SK-N-SH (cell line): Measurements from ENCODE around the gene PHAF1. TPM values are rescaled to one million over a fixed set of nuclear protein-coding genes. Genes with fewer than 3 reads are reported as not detected.

Source experiments
- CTCF ChIA-PET: fragments of 300-600, 350-600 bp; formaldehyde crosslinking; extraction: SDS; loops from one replicate; lab custom pipeline; 2021; lab: Yijun Ruan, JAX
- POLR2A ChIA-PET: fragments of 350-600 bp; sonication (Branson Sonifier 250); formaldehyde crosslinking; extraction: SDS; loops from one replicate; lab custom pipeline; 2020; ENCODE audit warnings: antibody characterized with exemption, inconsistent platforms; lab: Yijun Ruan, JAX
- DNase-seq: peaks from one replicate; pipeline ENCODE4 v3.0.0; 2012
- H2AFZ ChIP-seq: fragments of 200-600 bp; sonication (generic); 2 replicates; pipeline ENCODE4 v1.8.1; 2016; ENCODE audit warnings: antibody characterized with exemption, mild to moderate bottlenecking, low read depth
- H3F3A ChIP-seq: fragments of 200-600 bp; sonication (generic); replicated peaks from 2 replicates; pipeline ENCODE3; 2016; ENCODE audit warnings: antibody characterized with exemption, mild to moderate bottlenecking; ENCODE audit not compliant: insufficient read depth
- H3K27ac ChIP-seq, 2 experiments: fragments of 200-500 bp in 1 of 2; fragments of 200-600 bp in 1 of 2; sonication (Bioruptor generic) in 1 of 2; sonication (generic), shearing (Covaris generic) in 1 of 2; 2 replicates each; pipeline versions ENCODE4 v1.5.1 to v1.6.1; 2014 to 2016; ENCODE audit warnings: low read depth in 2 of 2, inconsistent platforms in 1 of 2, low read length in 1 of 2, mild to moderate bottlenecking in 1 of 2, mixed read lengths in 1 of 2
- H3K27me3 ChIP-seq: fragments of 200-600 bp; sonication (generic), shearing (Covaris generic); 2 replicates; pipeline ENCODE4 v1.6.1; 2016; ENCODE audit warnings: mixed run types; ENCODE audit not compliant: insufficient read depth
- H3K36me3 ChIP-seq, 2 experiments: fragments of 200-500 bp in 1 of 2; fragments of 200-600 bp in 1 of 2; sonication (Bioruptor generic) in 1 of 2; sonication (generic) in 1 of 2; replicated peaks in 1 of 2; 2 replicates each; pipeline versions ENCODE3 to v1.5.1; 2014 to 2016; ENCODE audit warnings: low read length in 1 of 2, mild to moderate bottlenecking in 1 of 2; ENCODE audit not compliant: insufficient read depth in 2 of 2, control insufficient read depth in 1 of 2
- H3K4me1 ChIP-seq, 2 experiments: fragments of 200-500 bp in 1 of 2; fragments of 200-600 bp in 1 of 2; sonication (Bioruptor generic) in 1 of 2; sonication (generic), shearing (Covaris generic) in 1 of 2; 2 replicates each; pipeline versions ENCODE4 v1.5.1 to v1.6.1; 2014 to 2016; ENCODE audit warnings: low read depth in 1 of 2, low read length in 1 of 2, mixed run types in 1 of 2; ENCODE audit not compliant: insufficient read depth in 2 of 2, control insufficient read depth in 1 of 2
- H3K4me2 ChIP-seq: fragments of 200-600 bp; sonication (generic), shearing (Covaris generic); 2 replicates; pipeline ENCODE4 v1.6.1; 2017; ENCODE audit warnings: mixed run types
- H3K4me3 ChIP-seq, 2 experiments: fragments of 200-500 bp in 1 of 2; fragments of 200-600 bp in 1 of 2; sonication (Bioruptor generic) in 1 of 2; sonication (generic), shearing (Covaris generic) in 1 of 2; 2 replicates each; pipeline versions ENCODE4 v1.5.1 to v1.8.1; 2014 to 2016; ENCODE audit warnings: low read depth in 2 of 2, inconsistent platforms in 1 of 2, low read length in 1 of 2, mild to moderate bottlenecking in 1 of 2, mixed read lengths in 1 of 2, moderate library complexity in 1 of 2
- H3K79me2 ChIP-seq: fragments of 200-600 bp; sonication (generic); 2 replicates; pipeline ENCODE4 v1.8.1; 2017; ENCODE audit warnings: mild to moderate bottlenecking; ENCODE audit not compliant: insufficient read depth
- H3K9ac ChIP-seq: fragments of 200-600 bp; sonication (generic); 2 replicates; pipeline ENCODE4 v1.6.1; 2017; ENCODE audit warnings: mixed run types
- H3K9me2 ChIP-seq: fragments of 200-600 bp; sonication (generic); 2 replicates; pipeline ENCODE4 v1.6.1; 2017; ENCODE audit warnings: mixed run types
- H3K9me3 ChIP-seq: fragments of 200-600 bp; sonication (generic); 2 replicates; pipeline ENCODE4 v1.6.1; 2017; ENCODE audit warnings: mixed run types, mild to moderate bottlenecking, moderate library complexity
- H4K20me1 ChIP-seq: fragments of 200-600 bp; sonication (generic); 2 replicates; pipeline ENCODE4 v1.6.1; 2017; ENCODE audit warnings: mild to moderate bottlenecking, mixed run types; ENCODE audit not compliant: insufficient read depth
- CHD2 ChIP-seq: fragments of 150-350 bp; IDR thresholded peaks from 2 replicates; pipeline ENCODE4 v1.6.1; 2018; ENCODE audit warnings: low read length; ENCODE audit not compliant: partially characterized antibody
- EP300 ChIP-seq, 2 experiments: IDR thresholded peaks; 2 replicates each; pipeline versions ENCODE4 v1.4.0 to v1.6.1; 2012; ENCODE audit warnings: borderline replicate concordance in 1 of 2, low read depth in 1 of 2, low read length in 1 of 2
- EZH2phosphoT487 ChIP-seq: fragments of 200-600 bp; sonication (generic); IDR thresholded peaks from 2 replicates; pipeline ENCODE4 v1.6.1; 2017; ENCODE audit warnings: low read depth, mixed run types, mild to moderate bottlenecking, antibody characterized with exemption, moderate library complexity, borderline replicate concordance
- FOSL2 ChIP-seq: IDR thresholded peaks from 2 replicates; pipeline ENCODE4 v1.4.0; 2012; ENCODE audit warnings: low read depth, mild to moderate bottlenecking, moderate library complexity, borderline replicate concordance
- FOXJ3 ChIP-seq: sonication (generic); formaldehyde crosslinking; IDR thresholded peaks from 2 replicates; pipeline ENCODE4 v1.5.1; 2020; ENCODE audit warnings: mild to moderate bottlenecking, missing genetic modification reagents
- JUND ChIP-seq: IDR thresholded peaks from 2 replicates; pipeline ENCODE4 v1.4.0; 2012
- MEF2A ChIP-seq: IDR thresholded peaks from 2 replicates; pipeline ENCODE4 v1.4.0; 2012; ENCODE audit warnings: low read depth, borderline replicate concordance
- NFIC ChIP-seq: IDR thresholded peaks from 2 replicates; pipeline ENCODE4 v1.4.0; 2012; ENCODE audit warnings: borderline replicate concordance
- NRF1 ChIP-seq: IDR thresholded peaks from 2 replicates; pipeline ENCODE4 v1.6.1; 2012; ENCODE audit warnings: low read depth, mild to moderate bottlenecking, low read length
- RAD21 ChIP-seq: IDR thresholded peaks from 2 replicates; pipeline ENCODE4 v1.6.1; 2012; ENCODE audit warnings: mild to moderate bottlenecking, low read length
- RCOR1 ChIP-seq: fragments of 150-350 bp; IDR thresholded peaks from 2 replicates; pipeline ENCODE4 v1.6.1; 2017; ENCODE audit warnings: antibody characterized with exemption, low read length
- RFX5 ChIP-seq: IDR thresholded peaks from 2 replicates; pipeline ENCODE4 v1.6.1; 2012; ENCODE audit warnings: mild to moderate bottlenecking, improper control_type of control experiment, low read length
- TEAD4 ChIP-seq: IDR thresholded peaks from 2 replicates; pipeline ENCODE4 v1.4.0; 2012; ENCODE audit warnings: mild to moderate bottlenecking, borderline replicate concordance; ENCODE audit not compliant: insufficient read depth
- WGBS: methylation state at CpG from one replicate; pipeline ENCODE4 v1.1.6; 2017; ENCODE audit warnings: low lambda C conversion rate; 5-methylcytosine and 5-hydroxymethylcytosine counted together
- polyA plus RNA-seq, 3 experiments: library from polyadenylated mRNA; depleted of rRNA; stranded (reverse); fragments of >200 nt; gene quantifications; 2 replicates each; pipeline ENCODE4 v1.2.3, GENCODE V29; 2012
- TF ChIP-seq, protein P1 (sequence below): IDR thresholded peaks from 2 replicates; pipeline ENCODE4 v1.4.0; 2012; ENCODE audit warnings: low read depth, borderline replicate concordance
- TF ChIP-seq, protein P2 (sequence below): fragments of 150-350 bp; IDR thresholded peaks from 2 replicates; pipeline ENCODE4 v1.6.1; 2016; ENCODE audit warnings: mild to moderate bottlenecking, low read depth, low read length
- TF ChIP-seq, protein P3 (sequence below): fragments of 200-600 bp; sonication (generic); IDR thresholded peaks from 2 replicates; pipeline ENCODE4 v1.6.1; 2017; ENCODE audit warnings: antibody characterized with exemption, mild to moderate bottlenecking, moderate library complexity
- TF ChIP-seq, protein P4 (sequence below): IDR thresholded peaks from 2 replicates; pipeline ENCODE4 v1.6.1; 2012; ENCODE audit warnings: mild to moderate bottlenecking, low read depth, low read length, moderate library complexity
- TF ChIP-seq, protein P5 (sequence below): IDR thresholded peaks from 2 replicates; pipeline ENCODE4 v1.4.0; 2012; ENCODE audit warnings: low read depth
- TF ChIP-seq, protein P6 (sequence below): IDR thresholded peaks from 2 replicates; pipeline ENCODE4 v1.4.0; 2012; ENCODE audit warnings: low read depth, borderline replicate concordance

The PHAF1 gene
- polyA plus RNA-seq, 1 of the 3 experiments (the other 2 are of a cell fraction) = 17.3 TPM

DNA sequence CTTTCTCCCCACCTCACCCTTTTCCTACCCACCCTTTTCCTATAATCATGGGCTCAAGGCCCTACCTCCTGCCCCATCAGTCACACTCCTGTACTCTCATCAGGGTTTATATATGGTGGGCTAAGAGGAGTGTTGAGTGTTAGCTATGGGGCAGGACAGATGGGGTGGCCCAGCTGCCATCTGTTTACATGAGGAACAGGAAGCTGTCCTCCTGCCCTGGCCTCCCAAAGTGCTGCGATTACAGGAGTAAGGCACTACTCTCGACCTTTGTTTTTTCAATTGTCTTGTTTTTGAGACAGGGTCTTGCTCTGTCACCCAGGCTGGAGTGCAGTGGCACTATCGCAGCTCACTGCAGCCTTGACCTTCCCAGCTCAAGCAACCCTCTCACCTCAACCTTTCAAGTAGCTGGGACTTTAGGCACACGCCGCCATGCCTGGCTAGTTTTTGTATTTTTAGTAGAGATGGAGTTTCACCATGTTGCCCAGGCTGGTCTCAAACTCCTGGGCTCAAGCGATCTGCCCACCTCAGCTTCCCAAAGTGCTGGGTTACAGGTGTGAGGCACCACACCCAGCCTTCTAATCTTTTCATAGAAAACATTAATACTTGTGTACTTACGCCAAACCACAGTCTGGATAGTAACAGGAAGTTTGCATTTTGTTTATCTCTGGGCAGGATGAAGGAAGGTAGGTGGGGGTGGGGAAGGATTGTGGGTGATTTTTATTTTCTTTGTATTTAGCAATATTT lies 48.3 kb downstream of the PHAF1 start:
- CTCF ChIA-PET = interaction anchor here (1.0 to 14.2 kb wide), 10 partner anchors 12 to 263 kb away, joined by 3 to 470 read pairs (median 6); partner anchors contain the start of genes CBFB and NOL3
- Histone ChIP-seq H3K27me3 (no peaks in the 10 kb centered on the region), H3K4me3 (no peak overlapping the region), H3K9ac (no peak overlapping the region), H3K79me2 (no peaks in the 10 kb centered on the region), H2AFZ (no peak overlapping the region), H3K4me2 (peak overlapping the region; percentile 88), H3F3A (peaks cover 14% of the 10 kb centered on the region), H3K4me1 (peaks cover 4 to 24% of the 10 kb centered on the region in 2 experiments; a peak in 1 of 4 replicates)
- DNase-seq = no peak
- 86% methylated on average over 7 of the region's 7 CpGs for WGBS
- TF ChIP-seq EZH2phosphoT487 (no peak), EP300 (IDR thresholded peaks at IDR 0.05; ENCODE audit: borderline replicate concordance in 1 of 2, low read depth in 1 of 2, low read length in 1 of 2) (no peak), JUND (no peak), NFIC (no peak), NRF1 (no peak), FOXJ3 (CRISPR knock-in tag) (no peak), RCOR1 (no peak), MEF2A (no peak), FOSL2 (no peak), RFX5 (no peak), TEAD4 (no peak), RAD21 (no peak), CHD2 (no peak)
- TF ChIP-seq, protein P1, sequence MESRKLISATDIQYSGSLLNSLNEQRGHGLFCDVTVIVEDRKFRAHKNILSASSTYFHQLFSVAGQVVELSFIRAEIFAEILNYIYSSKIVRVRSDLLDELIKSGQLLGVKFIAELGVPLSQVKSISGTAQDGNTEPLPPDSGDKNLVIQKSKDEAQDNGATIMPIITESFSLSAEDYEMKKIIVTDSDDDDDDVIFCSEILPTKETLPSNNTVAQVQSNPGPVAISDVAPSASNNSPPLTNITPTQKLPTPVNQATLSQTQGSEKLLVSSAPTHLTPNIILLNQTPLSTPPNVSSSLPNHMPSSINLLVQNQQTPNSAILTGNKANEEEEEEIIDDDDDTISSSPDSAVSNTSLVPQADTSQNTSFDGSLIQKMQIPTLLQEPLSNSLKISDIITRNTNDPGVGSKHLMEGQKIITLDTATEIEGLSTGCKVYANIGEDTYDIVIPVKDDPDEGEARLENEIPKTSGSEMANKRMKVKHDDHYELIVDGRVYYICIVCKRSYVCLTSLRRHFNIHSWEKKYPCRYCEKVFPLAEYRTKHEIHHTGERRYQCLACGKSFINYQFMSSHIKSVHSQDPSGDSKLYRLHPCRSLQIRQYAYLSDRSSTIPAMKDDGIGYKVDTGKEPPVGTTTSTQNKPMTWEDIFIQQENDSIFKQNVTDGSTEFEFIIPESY = no peak
- TF ChIP-seq, protein P2, sequence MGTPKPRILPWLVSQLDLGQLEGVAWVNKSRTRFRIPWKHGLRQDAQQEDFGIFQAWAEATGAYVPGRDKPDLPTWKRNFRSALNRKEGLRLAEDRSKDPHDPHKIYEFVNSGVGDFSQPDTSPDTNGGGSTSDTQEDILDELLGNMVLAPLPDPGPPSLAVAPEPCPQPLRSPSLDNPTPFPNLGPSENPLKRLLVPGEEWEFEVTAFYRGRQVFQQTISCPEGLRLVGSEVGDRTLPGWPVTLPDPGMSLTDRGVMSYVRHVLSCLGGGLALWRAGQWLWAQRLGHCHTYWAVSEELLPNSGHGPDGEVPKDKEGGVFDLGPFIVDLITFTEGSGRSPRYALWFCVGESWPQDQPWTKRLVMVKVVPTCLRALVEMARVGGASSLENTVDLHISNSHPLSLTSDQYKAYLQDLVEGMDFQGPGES = no peak
- TF ChIP-seq, protein P3, sequence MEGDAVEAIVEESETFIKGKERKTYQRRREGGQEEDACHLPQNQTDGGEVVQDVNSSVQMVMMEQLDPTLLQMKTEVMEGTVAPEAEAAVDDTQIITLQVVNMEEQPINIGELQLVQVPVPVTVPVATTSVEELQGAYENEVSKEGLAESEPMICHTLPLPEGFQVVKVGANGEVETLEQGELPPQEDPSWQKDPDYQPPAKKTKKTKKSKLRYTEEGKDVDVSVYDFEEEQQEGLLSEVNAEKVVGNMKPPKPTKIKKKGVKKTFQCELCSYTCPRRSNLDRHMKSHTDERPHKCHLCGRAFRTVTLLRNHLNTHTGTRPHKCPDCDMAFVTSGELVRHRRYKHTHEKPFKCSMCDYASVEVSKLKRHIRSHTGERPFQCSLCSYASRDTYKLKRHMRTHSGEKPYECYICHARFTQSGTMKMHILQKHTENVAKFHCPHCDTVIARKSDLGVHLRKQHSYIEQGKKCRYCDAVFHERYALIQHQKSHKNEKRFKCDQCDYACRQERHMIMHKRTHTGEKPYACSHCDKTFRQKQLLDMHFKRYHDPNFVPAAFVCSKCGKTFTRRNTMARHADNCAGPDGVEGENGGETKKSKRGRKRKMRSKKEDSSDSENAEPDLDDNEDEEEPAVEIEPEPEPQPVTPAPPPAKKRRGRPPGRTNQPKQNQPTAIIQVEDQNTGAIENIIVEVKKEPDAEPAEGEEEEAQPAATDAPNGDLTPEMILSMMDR = no peak
- TF ChIP-seq, protein P4, sequence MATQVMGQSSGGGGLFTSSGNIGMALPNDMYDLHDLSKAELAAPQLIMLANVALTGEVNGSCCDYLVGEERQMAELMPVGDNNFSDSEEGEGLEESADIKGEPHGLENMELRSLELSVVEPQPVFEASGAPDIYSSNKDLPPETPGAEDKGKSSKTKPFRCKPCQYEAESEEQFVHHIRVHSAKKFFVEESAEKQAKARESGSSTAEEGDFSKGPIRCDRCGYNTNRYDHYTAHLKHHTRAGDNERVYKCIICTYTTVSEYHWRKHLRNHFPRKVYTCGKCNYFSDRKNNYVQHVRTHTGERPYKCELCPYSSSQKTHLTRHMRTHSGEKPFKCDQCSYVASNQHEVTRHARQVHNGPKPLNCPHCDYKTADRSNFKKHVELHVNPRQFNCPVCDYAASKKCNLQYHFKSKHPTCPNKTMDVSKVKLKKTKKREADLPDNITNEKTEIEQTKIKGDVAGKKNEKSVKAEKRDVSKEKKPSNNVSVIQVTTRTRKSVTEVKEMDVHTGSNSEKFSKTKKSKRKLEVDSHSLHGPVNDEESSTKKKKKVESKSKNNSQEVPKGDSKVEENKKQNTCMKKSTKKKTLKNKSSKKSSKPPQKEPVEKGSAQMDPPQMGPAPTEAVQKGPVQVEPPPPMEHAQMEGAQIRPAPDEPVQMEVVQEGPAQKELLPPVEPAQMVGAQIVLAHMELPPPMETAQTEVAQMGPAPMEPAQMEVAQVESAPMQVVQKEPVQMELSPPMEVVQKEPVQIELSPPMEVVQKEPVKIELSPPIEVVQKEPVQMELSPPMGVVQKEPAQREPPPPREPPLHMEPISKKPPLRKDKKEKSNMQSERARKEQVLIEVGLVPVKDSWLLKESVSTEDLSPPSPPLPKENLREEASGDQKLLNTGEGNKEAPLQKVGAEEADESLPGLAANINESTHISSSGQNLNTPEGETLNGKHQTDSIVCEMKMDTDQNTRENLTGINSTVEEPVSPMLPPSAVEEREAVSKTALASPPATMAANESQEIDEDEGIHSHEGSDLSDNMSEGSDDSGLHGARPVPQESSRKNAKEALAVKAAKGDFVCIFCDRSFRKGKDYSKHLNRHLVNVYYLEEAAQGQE = no peak
- TF ChIP-seq, protein P5, sequence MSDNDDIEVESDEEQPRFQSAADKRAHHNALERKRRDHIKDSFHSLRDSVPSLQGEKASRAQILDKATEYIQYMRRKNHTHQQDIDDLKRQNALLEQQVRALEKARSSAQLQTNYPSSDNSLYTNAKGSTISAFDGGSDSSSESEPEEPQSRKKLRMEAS = no peak
- TF ChIP-seq, protein P6, sequence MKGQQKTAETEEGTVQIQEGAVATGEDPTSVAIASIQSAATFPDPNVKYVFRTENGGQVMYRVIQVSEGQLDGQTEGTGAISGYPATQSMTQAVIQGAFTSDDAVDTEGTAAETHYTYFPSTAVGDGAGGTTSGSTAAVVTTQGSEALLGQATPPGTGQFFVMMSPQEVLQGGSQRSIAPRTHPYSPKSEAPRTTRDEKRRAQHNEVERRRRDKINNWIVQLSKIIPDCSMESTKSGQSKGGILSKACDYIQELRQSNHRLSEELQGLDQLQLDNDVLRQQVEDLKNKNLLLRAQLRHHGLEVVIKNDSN = no peak
- TF ChIP-seq, all 33 proteins: peak for 0
- no peaks in the 10 kb centered on the region for H3K9me2 ChIP-seq
- peaks cover 26% of the 10 kb centered on the region for H4K20me1 ChIP-seq
- no peak overlapping the region for H3K27ac ChIP-seq
- H3K9me3 ChIP-seq = no peaks in the 10 kb centered on the region
- POLR2A ChIA-PET = no interaction called here
- peaks cover 0 to 4% of the 10 kb centered on the region in 2 experiments for H3K36me3 ChIP-seq
